SW480 (cell line): ENCODE measurements around the gene NDUFAF5.

ENCODE experiments used
- DNase-seq: peaks from one replicate; pipeline ENCODE4 v3.0.0-alpha.2; 2016; ENCODE audit warnings: low spot score

The NDUFAF5 gene

GRCh38 chr20:13821876-13822275 lies 37.0 kb downstream of the NDUFAF5 start:
- DNase-seq = no peak

GRCh38 chr20:13822459-13822858 lies 37.6 kb downstream of the NDUFAF5 start:
- DNase-seq = no peak

DNA sequence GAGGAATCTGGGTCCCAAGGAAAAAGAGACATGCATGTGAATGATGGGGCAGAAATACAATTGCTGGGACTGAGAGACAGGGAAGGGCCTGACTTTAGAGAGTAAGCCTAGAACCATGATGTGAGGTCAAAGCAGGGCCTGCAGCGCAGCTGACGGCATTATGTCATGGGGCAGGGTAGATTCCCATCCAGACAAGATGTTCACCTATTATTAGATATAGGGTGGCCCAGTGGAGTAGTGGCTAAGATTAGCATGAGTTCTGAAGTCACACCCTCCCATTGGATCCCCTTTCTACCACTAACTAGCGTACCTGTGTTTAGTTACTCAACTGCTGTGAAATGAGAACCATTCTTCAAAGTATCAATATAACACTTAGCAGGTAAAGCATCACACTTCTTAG lies 39.6 kb downstream of the NDUFAF5 start:
- DNase-seq = no peak

DNA sequence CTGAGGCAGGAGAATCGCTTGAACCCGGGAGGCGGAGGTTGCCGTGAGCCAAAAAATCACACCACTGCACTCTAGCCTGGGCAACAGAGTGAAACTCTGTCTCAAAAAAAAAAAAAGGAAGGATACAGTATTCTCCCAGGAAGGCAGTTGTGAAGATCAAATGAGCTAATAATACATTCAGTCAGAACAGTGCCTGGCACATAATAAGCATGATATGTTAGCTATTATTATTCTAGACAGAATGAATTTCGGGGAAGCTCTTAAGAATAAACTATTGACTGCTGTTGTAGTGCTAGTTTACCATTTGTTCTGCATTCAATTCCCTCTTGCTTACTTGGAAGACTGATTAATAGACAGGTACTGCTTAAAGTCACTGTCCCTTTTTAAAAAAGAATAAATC lies 40.6 kb downstream of the NDUFAF5 start:
- DNase-seq = no peak

DNA sequence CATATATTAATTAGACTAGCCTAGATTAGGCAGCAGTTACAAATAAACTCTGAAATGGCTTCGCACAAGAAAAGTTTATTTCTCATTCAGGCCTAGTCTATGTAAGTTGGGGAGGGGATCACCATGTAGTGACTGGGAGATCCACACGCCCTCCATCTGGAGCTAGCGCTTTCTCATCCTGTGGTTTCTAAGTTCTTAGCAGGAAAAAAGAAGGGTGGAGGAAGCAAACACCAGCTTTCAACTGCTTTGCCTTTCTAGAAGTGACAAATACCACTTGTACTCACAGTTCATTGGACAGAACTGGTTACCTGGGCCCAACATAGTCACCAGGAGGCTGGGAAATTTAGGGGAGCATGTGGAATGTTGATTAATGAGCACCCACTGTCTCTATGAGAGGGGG lies 46.6 kb downstream of the NDUFAF5 start:
- DNase-seq = no peak

GRCh38 chr20:13838664-13839063 lies 53.8 kb downstream of the NDUFAF5 start:
- no peak for DNase-seq

DNA sequence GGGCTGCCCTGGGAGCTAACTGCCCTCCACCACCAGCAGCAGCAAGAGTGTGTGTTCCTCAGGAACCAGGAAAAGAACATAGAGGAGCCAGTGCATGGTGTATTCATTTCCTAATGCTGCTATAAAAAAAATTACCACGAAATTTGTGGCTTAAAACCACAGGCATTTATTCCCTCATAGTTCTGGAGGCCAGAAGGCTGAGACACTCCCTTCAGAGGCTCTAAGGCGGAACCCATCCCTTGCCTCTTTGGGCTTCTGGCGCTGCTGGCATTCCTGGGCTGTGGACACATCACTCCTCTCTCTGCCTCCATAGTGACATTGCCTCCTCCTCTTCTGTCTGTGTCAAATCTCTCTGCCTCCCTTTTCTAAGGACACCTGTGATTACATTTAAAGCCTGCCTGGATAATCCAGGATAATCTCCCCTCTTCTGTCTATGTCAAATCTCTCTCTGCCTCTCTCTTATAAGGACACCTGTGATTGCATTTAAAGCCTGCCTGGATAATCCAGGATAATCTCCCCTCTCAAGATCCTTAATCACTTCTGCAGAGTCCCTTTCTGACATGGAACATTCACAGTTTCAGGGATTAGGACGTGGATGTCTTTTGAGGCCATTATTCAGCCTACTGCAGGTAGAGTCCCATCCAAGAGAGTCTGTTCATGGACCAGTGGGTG lies 54.7 kb downstream of the NDUFAF5 start:
- DNase-seq = peak; percentile 82

DNA sequence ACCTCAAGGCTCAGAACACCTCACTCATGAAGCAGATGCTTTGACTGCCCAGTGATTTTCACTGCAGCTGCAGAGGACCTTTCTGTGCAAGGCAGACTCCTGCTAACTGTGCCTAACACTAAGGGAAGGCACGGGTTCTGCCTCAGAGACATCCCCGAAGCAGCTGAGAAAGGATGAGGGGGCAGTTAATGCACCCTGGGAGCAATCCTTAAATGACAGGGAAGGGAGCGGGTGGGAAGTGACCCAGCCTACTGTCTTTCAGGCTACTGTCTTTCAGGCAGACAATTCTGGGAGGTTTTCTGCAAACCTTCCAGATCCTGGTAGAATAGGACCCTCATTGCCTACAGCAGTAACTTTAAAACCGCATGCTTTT lies 55.3 kb downstream of the NDUFAF5 start:
- no peak for DNase-seq

DNA sequence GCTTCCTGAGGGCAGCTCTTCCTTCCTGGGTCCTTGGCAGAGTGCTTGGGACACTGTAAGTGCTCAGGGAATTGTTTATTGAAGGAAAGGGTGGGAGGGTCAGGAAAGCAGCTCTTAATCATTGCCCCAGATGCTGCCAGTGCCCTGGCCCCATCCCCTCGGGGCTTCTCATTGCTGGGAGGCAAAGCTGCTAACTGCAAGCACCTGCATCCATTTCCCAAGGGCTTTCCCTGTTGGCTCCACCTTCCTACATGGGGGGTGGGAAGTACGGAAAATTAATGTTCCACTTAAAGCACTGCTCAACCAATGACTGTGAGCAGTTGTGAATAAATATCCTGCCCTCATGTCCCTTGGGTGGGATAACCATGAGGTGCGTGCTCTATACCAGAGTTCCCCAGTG lies 56.4 kb downstream of the NDUFAF5 start:
- no peak for DNase-seq

DNA sequence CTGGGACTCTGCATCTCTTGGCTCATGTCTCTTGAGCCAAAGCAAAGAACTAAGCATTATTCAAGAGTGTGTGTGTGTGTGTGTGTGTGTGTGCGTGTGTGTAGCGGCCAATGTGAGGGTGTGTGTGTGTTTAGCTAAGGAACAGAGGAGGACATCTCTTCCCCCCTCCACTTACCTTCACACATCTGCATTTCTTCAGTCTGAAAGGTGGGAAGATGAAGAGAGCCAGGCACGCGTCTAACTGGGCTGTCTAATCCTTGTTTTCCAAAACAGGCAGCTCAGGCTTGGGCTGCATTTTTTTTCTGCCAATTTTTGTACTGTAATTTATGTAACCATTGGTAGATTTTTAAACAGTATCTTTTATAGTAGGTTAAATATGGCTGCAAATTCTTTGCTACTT lies 59.5 kb downstream of the NDUFAF5 start:
- DNase-seq = no peak

GRCh38 chr20:13851279-13851678 lies 66.5 kb downstream of the NDUFAF5 start:
- DNase-seq = no peak

- DNase-seq = no peak
Observed at GRCh38 chr20:13852306-13852705, 67.5 kb downstream of the NDUFAF5 start.

DNA sequence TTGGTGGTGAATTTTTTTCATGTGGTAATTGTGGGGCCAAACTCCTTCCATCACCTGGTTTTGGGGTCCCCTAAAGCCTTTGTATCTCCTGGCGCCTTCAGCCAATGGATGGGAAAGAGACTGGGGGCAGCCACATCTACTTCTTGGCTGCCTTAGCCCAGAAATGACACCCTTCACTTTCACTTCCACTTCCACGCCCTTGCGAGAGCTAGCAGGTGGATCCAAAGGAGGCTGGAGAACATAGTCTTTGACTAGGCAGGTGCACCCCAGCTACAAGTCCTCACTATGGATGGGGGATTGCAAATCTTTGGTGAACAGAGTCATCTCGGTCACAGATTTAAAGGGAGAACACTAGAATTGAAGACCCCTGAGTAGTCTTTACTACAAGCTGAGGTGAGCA lies 70.8 kb downstream of the NDUFAF5 start:
- no peak for DNase-seq

GRCh38 chr20:13856354-13856753 lies 71.5 kb downstream of the NDUFAF5 start:
- no peak for DNase-seq

DNA sequence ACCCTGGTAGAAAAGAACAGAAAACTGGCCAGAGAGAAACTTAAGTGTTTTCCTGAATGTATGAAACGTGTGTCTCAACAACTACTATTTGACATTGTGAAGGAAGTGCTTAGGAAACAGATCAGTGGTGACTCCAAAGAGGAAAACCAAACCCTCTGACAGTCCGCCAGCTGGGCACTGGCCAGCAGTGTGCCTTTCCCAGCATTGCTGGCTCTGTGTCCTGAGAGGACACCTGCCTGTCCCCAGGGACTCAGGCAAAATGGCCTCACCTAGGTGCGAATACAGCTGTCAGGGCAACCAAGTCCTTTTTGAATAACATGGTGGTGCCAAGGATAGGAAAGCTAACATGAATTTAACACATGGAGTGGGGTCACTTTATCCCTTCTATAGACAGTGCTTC lies 72.5 kb downstream of the NDUFAF5 start:
- DNase-seq = no peak

DNA sequence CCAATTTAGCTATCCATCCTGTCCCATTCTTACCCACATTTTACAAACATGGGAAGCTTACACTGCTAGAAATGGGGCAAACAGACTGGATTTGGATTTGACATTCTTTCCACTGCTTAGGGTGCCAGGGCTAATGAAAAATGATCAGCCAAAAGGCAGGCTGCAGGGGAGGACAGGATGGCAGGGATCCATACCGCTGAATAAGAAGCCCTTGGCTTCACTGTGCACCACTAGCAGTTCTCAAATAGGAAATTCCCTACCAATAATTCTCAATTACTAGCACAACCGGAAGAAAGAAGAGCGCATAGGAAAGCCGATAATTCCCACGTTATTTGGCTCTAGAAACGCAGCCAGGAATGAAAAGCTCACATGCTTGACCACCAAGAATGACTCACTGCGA lies 73.1 kb downstream of the NDUFAF5 start:
- no peak for DNase-seq

DNA sequence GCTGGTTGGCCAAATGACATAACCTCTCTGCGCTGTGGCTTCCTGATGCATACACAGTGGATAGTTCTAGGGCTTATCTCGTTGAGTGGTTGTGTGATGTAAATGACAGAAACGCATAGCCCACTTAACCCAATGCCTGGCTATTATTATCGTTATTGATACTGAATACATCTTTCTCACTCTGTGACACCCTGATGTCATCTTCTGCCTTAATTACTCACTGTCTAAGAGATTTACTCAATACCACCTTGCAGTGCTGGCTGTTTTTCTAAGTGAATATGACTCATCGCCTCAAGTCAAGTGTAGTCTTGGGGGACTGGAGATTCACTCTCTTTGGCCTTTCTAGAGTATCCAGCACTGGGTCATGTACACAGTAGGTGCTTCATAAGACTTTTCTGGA lies 73.6 kb downstream of the NDUFAF5 start:
- no peak for DNase-seq

- no peak for DNase-seq
Observed at GRCh38 chr20:13858871-13859270, 74.0 kb downstream of the NDUFAF5 start.

DNA sequence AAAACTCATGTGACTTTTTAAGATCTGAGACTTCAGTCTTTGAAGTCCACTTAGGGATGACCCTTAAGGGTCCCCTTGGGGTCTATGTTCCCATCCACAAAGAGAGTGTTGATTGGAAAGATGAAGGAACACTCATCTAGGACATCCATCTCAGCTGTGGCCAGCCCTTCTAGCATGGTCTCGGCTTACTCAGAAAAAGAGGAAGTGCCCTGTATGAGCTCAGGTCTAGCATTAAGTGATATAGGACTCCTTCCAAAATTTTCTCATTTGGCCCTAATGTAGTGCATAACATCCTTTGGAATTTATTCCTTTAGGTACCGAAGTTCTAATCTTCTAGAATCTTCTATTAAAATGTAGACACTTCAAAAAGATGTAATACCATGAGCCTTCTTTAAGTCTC lies 77.4 kb downstream of the NDUFAF5 start:
- no peak for DNase-seq

- no peak for DNase-seq
Observed at GRCh38 chr20:13863244-13863643, 78.4 kb downstream of the NDUFAF5 start.

- no peak for DNase-seq
Observed at GRCh38 chr20:13865156-13865555, 80.3 kb downstream of the NDUFAF5 start.

GRCh38 chr20:13865791-13866351 lies 81.0 kb downstream of the NDUFAF5 start:
- no peak for DNase-seq

GRCh38 chr20:13868331-13868730 lies 83.5 kb downstream of the NDUFAF5 start:
- no peak for DNase-seq

DNA sequence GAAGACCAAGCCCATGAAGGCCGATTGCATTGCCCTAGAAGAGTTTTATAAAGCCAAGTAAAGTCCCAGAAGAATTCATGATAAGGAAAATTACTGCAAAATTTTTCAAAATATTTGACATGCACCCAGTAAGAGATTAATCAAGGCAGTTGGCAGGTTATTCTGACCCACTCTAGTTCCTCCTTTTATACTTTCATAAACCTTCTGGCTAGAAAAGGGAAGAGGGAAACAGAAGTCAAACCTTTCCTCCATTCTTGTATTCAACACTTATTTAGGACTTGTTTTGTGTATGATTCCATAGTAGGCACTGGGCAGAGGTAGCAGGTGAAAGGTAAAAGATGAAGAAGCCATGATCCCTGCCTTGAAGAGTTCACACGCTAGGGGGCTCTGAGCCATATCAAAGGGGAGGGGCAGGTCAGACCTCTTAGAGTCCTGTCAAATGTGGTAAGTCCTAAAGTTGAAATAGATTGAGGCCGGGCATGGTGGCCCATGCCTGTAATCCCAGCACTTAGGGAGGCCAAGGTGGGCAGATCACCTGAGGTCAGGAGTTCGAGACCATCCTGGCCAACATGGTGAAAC lies 85.4 kb downstream of the NDUFAF5 start:
- no peak for DNase-seq
